Renal cortex interstitium (tissue), 11 donors: Measurements from ENCODE around the gene FTO. TPM values are rescaled to one million over a fixed set of nuclear protein-coding genes. Genes with fewer than 3 reads are reported as not detected.
"Not testable (repeated sequence)": the region's sequence is repeated elsewhere in the genome, so short reads cannot be mapped to it uniquely, and the experiment has no call there.

Experiments
- DNase-seq, 11 donors: peaks; one replicate each; pipeline ENCODE4 v3.0.0-alpha.2; 2013; ENCODE audit warnings: low read depth in 9 of 11, low spot score in 4 of 11; ENCODE audit errors: extremely low read depth in 1 of 11
- polyA plus RNA-seq, 3 donors: library from polyadenylated mRNA; unstranded; fragments of 120-200 nt; gene quantifications; one replicate each; pipeline ENCODE4 v1.2.1, GENCODE V29; 2013; ENCODE audit not compliant: insufficient read length in 3 of 3

Gene FTO
- polyA plus RNA-seq, 3 donors, result 87.9 to 96.7 (median 90.8) TPM

- DNase-seq, result peak in 2 of 11 donors; percentile 22 to 46
Observed at GRCh38 chr16:54178478-54178976, 474.6 kb downstream of the FTO start.

- no peak for DNase-seq
Observed at GRCh38 chr16:54180421-54181359, 476.7 kb downstream of the FTO start.

DNA sequence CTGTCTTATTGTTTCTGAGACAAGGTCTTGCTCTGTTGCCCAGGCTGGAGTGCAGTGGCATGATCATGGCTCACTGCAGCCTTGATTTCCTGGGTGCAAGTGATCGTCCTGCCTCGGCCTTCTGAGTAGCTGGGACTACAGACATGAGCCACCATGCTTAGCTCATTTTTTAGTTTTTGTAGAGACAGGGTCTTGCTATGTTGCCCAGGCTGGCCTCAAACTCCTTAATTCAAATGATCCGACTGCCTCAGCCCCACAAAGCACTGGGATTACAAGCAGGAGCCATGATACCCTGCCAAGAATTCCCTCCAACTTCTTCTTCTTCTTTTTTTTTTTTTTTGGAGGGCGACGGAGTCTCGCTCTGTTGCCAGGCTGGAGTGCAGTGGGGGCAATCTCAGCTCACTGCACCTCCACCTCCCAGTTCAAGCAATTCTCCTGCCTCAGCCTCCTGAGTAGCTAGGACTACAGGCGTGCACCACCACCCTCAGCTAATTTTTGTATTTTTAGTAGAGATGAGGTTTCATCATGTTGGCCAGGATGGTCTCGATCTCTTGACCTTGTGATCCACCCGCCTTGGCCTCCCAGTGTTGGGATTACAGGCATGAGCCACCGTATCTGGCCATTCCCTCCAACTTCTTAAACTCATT lies 477.9 kb downstream of the FTO start:
- not testable (repeated sequence) for DNase-seq

DNA sequence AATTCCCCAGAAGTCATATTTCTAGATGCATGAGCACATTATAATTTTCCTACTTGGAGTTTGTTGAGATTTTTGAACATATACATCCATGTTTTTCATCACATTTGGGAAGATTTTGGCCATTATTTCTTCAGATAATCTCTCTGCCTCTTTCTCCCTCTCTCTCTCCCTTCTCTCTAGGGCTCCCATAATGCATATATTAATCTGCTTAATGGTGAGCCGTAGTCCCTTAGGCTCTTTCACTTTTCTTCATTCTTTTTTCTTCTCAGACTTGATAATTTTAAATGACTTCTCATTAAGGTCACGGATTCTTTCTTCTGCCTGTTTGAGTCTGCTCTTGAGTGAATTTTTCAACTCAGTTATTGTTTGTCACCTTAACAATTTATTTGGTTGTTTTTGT lies 481.1 kb downstream of the FTO start:
- DNase-seq, result no peak

- no peak for DNase-seq
Observed at GRCh38 chr16:54191163-54191562, 487.2 kb downstream of the FTO start.

GRCh38 chr16:54191592-54191991 lies 487.6 kb downstream of the FTO start:
- no peak for DNase-seq

GRCh38 chr16:54193013-54193664 lies 489.2 kb downstream of the FTO start:
- DNase-seq, result no peak

DNA sequence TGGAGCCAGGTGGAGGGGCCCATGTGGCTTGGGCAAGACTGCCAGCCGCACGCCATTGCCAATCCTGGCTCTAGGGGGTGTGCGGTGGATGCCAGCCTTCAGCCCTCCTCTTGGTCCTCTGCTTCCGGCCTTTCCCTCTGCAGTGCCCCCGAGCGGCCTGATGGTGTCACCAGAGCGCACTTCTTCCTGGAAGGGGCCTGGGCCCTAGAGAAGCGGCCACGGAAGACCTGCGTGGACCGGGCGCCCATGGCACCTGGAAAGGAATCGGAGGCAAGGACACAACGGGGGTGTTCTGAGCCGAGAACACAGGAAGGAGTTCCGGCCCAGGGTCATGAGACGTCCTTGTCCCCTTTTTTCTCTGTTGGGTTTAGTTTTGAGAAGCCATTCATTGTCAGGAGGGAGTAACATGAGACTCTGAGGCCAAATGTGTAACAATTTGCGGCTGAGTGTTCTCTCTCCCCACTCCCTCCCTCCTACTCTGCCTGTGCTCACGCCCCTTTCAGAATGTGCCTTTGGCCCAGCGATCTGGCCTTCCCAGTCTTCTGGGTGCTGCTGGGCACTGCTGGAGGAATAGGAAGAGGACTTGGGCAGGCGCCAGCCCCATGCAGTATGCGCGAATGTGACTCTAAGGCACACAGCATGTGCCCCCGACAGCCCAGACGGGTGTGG lies 489.8 kb downstream of the FTO start:
- peak in 9 of 11 donors; percentile 56 to 73 (median 64) for DNase-seq

DNA sequence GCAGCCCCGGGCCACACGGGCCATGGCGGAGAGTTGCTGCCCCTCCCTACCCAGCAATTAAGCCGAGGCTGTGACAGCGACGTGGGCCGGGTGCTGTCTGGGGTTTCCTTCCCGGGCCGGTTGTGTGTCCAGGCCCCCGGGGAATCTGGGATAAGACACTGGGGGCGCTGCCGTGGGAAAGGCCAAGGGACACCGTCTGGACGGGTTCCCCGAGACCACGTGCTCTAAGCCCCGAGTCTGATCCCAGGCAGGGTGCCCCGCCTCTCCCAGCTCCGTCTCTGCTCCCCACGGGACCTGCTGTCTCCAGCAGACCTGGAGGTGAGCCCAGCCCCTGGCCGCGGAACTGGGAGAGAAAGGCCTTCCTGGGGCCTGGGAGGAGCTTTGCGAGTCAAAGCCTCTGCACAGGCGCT lies 490.4 kb downstream of the FTO start:
- DNase-seq, result no peak

GRCh38 chr16:54197758-54198157 lies 493.8 kb downstream of the FTO start:
- no peak for DNase-seq

DNA sequence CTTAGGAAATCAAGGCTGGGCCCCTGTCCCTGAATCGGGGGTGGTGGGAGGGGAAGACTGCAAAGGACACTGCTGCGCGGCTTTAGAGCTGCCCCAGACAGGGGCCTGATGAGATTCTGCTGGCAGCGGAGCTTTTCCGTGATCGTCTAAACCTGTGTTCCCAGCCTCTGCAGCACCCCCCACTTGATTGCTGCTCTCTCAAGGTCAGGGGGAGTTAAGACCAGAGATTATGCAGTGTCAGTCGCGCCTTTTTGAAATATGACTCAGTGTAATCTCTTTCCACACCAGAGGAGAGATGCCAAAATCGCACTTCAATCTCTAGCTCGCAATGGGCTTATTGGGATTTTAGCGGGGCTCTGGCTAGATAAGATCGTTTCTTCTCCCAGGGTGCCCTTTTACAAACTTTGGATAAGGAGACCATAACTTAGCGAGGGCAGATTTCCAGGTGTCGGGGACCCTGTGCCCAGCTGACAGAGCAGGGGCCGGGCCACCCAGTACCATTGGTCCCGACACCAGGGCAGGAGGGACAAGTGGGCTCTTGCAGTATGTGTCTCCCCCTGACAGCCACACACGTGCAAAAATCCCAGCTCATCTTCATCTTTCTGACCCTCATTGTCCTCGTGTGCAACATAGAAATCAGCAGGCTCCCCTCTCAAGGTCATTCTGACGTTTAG lies 495.7 kb downstream of the FTO start:
- no peak for DNase-seq

DNA sequence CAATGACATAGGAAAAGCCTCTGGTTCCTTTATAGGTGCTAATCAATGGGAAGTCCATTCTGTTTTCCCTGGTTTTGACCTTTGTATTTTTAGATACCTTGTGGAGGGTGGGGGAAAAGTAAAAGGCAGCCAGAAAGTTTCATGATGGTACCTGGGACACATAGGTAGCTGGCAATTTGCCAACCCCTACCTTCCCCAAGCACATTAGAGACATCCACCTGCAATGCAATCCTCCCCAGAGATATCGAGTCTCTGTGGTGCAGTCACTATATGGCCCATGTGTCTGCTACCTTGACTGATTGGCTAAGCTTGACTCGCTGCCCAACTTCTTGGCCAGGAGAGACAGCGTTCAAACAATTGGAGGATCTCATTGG lies 496.2 kb downstream of the FTO start:
- no peak for DNase-seq

DNA sequence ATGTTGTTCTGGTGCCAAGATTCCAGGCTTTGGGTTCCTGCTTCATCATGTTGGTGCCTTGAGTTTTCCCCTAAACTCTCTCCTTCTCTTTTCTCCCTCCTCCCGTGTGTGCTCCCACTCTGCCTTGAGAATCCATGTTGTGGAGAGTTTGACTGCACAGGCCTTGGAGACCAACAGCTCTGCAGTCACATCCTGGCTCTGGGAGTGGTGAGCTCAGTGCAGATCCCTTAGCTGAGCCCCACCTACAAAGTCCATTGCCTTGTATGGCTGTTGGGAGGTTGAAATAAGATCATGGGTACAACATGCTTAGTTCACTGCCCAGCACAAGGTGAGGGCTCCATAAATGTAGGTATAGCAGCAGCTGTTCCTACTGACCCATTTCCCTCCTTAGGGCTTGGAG lies 496.8 kb downstream of the FTO start:
- DNase-seq, result no peak

DNA sequence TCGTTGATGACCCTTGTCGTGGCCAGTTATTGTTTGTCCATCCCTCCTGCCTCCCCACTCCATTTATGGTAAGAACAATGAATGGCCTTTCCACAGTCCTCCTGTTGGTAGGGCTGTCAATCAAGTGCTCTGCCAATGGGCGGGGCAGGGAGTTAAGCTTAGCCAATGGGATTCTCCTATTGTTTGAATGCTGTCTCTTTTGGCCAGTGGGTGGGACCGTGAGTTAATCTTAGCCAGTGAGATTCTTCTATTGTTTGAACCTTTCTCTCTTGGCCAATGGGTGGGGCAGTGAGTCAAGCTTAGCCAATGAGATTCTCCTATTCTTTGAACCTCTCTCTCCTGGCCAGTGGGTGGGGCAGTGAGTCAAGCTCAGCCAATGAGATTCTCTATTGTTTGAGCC lies 497.2 kb downstream of the FTO start:
- no peak for DNase-seq

Other genes with a start within 250 kb of the FTO start
- 10 to 100 TPM; 40.4 to 54.8 (median 47.2) TPM for gene AKTIP, start 200.9 kb upstream of the FTO start, polyA plus RNA-seq
- gene RPGRIP1L, start 297 bp upstream of the FTO start, polyA plus RNA-seq, result 10 to 100 TPM; 15.7 to 19.8 (median 19.5) TPM